K562 (cell line): ENCODE measurements around the gene TTC38.

Experiments
- AFF4 ChIP-seq: sonication (generic); formaldehyde crosslinking; IDR thresholded peaks from 2 replicates; pipeline ENCODE4 v1.8.0; 2023; ENCODE audit warnings: mild to moderate bottlenecking, missing genetic modification reagents
- ATF3 ChIP-seq, 2 experiments: fragments of 450-650 bp in 1 of 2; sonication (generic) in 1 of 2; formaldehyde crosslinking in 1 of 2; IDR thresholded peaks in 1 of 2; conservative IDR thresholded peaks in 1 of 2; 2 replicates each; pipeline versions ENCODE4 v1.6.1 to v1.8.1; 2016 to 2023; ENCODE audit warnings: mild to moderate bottlenecking in 2 of 2, moderate library complexity in 2 of 2, inconsistent platforms in 1 of 2, missing genetic modification reagents in 1 of 2
- CBX3 ChIP-seq, 2 experiments: IDR thresholded peaks; 1 replicate in 1 of 2; 2 replicates in 1 of 2; pipeline ENCODE4 v1.6.1; 2012; ENCODE audit warnings: inconsistent platforms in 2 of 2, low read length in 2 of 2, borderline replicate concordance in 1 of 2, control low read depth in 1 of 2
- CTCF ChIP-seq, 3 experiments: IDR thresholded peaks in 2 of 3; conservative IDR thresholded peaks in 1 of 3; 2 replicates each; pipeline ENCODE4 v1.5.1; 2011 to 2012; ENCODE audit warnings: low read length in 3 of 3, mild to moderate bottlenecking in 3 of 3, control low read depth in 2 of 3, improper control_type of control experiment in 1 of 3, inconsistent platforms in 1 of 3, low read depth in 1 of 3, mixed read lengths in 1 of 3, moderate library complexity in 1 of 3; ENCODE audit not compliant: insufficient read depth in 2 of 3
- DEAF1 ChIP-seq: fragments of 450-650 bp; formaldehyde crosslinking; IDR thresholded peaks from 2 replicates; pipeline ENCODE4 v1.4.0; 2020; ENCODE audit warnings: mild to moderate bottlenecking, moderate library complexity
- E2F6 ChIP-seq, 2 experiments: IDR thresholded peaks; 2 replicates each; pipeline ENCODE4 v1.6.1; 2011; ENCODE audit warnings: borderline replicate concordance in 1 of 2, control low read depth in 1 of 2, low read depth in 1 of 2, low read length in 1 of 2, mild to moderate bottlenecking in 1 of 2, mixed read lengths in 1 of 2, moderate library complexity in 1 of 2; ENCODE audit not compliant: insufficient read depth in 1 of 2, insufficient read length in 1 of 2, poor library complexity in 1 of 2, severe bottlenecking in 1 of 2; ENCODE audit errors: extremely low read depth in 1 of 2
- FUS ChIP-seq: fragments of 200-400 bp; formaldehyde crosslinking; optimal IDR thresholded peaks from 2 replicates; pipeline ENCODE3; 2017; ENCODE audit warnings: low read depth, low read length
- RAD21 ChIP-seq, 2 experiments: fragments of 250-450 bp in 1 of 2; fragments of 450-650 bp in 1 of 2; sonication (Bioruptor Pico) in 1 of 2; formaldehyde crosslinking in 1 of 2; IDR thresholded peaks in 1 of 2; conservative IDR thresholded peaks in 1 of 2; 2 replicates each; pipeline versions ENCODE4 v1.4.0 to v1.8.0; 2020 to 2022; ENCODE audit warnings: mild to moderate bottlenecking in 2 of 2, moderate library complexity in 1 of 2
- RBBP5 ChIP-seq: fragments of 200-600 bp; sonication (generic); IDR thresholded peaks from 2 replicates; pipeline ENCODE4 v1.6.1; 2012; ENCODE audit warnings: borderline replicate concordance, mild to moderate bottlenecking, low read length, control low read depth, inconsistent platforms; ENCODE audit not compliant: insufficient read depth, poor library complexity, severe bottlenecking
- RCOR1 ChIP-seq, 2 experiments: IDR thresholded peaks; 2 replicates each; pipeline ENCODE4 v1.6.1; 2012; ENCODE audit warnings: low read depth in 2 of 2, low read length in 2 of 2, borderline replicate concordance in 1 of 2, improper control_type of control experiment in 1 of 2
- SREBF2 ChIP-seq: sonication (generic); formaldehyde crosslinking; IDR thresholded peaks from 2 replicates; pipeline ENCODE4 v1.4.0; 2020; ENCODE audit warnings: mild to moderate bottlenecking, missing genetic modification reagents
- SRF ChIP-seq, 2 experiments: fragments of 250-450, 450-650 bp in 1 of 2; sonication (Bioruptor Pico) in 1 of 2; sonication (generic) in 1 of 2; formaldehyde crosslinking; IDR thresholded peaks; 2 replicates each; pipeline versions ENCODE4 v1.5.0 to v1.5.1; 2020 to 2022; ENCODE audit warnings: mild to moderate bottlenecking in 1 of 2, missing genetic modification reagents in 1 of 2
- TBP ChIP-seq: optimal IDR thresholded peaks from 2 replicates; pipeline ENCODE3; 2011; ENCODE audit warnings: low read depth, low read length, improper control_type of control experiment
- ZNF253 ChIP-seq: fragments of 250-450 bp; sonication (Bioruptor Pico); conservative IDR thresholded peaks from 2 replicates; pipeline ENCODE4 v1.6.1; 2021; ENCODE audit warnings: mild to moderate bottlenecking

GRCh38 chr22:46246178-46246577, 21.6 kb upstream of the TTC38 start:
- TF ChIP-seq RAD21 (CRISPR knock-in tag; conservative IDR thresholded peaks at IDR 0.05 in 1 of 2, IDR thresholded peaks at IDR 0.05 in 1 of 2) (no peak), DEAF1 (CRISPR knock-in tag) (no peak), SREBF2 (CRISPR knock-in tag) (no peak), AFF4 (CRISPR knock-in tag) (no peak), ATF3 (IDR thresholded peaks at IDR 0.05) (no peak), ATF3 (CRISPR knock-in tag; conservative IDR thresholded peaks at IDR 0.05) (no peak), RBBP5 (no peak), ZNF253 (CRISPR knock-in tag) (no peak), FUS (no peak), RCOR1 (IDR thresholded peaks at IDR 0.05; ENCODE audit: borderline replicate concordance in 1 of 2, low read depth in 2 of 2, low read length in 2 of 2) (no peak), E2F6 (IDR thresholded peaks at IDR 0.05; ENCODE audit: borderline replicate concordance in 1 of 2, extremely low read depth in 1 of 2, insufficient read depth in 1 of 2, insufficient read length in 1 of 2, low read depth in 1 of 2, low read length in 1 of 2, poor library complexity in 1 of 2, severe bottlenecking in 1 of 2) (no peak), SRF (CRISPR knock-in tag; IDR thresholded peaks at IDR 0.05) (no peak), CTCF (IDR thresholded peaks at IDR 0.05 in 2 of 3, conservative IDR thresholded peaks at IDR 0.05 in 1 of 3; ENCODE audit: insufficient read depth in 2 of 3, low read depth in 1 of 3, low read length in 3 of 3) (no peak), CBX3 (IDR thresholded peaks at IDR 0.05; ENCODE audit: borderline replicate concordance in 1 of 2, low read length in 2 of 2) (no peak), TBP (no peak)
